ENCODE data around the gene REPS1. TPM values are rescaled to one million over a fixed set of nuclear protein-coding genes. Genes with fewer than 3 reads are reported as not detected.

The REPS1 gene
- total and polyA plus RNA-seq, 2 of the 13 experiments (the other 11 are each of a cell fraction or from before 2014, with no cell fraction given) = 36.4 to 38.3 TPM

GRCh38 chr6:138987643-138988468 lies at the start of gene REPS1 (continued):
- TF ChIP-seq ZBTB3 (CRISPR knock-in tag; IDR thresholded peaks at IDR 0.05; ENCODE audit: borderline replicate concordance, low read depth) (no peak), RFXAP (CRISPR knock-in tag; IDR thresholded peaks at IDR 0.05; ENCODE audit: borderline replicate concordance) (peak; percentile 52; the same call in 1 of the 2 replicates), KMT2B (CRISPR knock-in tag; IDR thresholded peaks at IDR 0.05) (peak; percentile 96), ZSCAN9 (CRISPR knock-in tag; IDR thresholded peaks at IDR 0.05; ENCODE audit: borderline replicate concordance) (peak; percentile 98), ZNF512B (CRISPR knock-in tag; IDR thresholded peaks at IDR 0.05; ENCODE audit: borderline replicate concordance) (peak; percentile 81), ZMYM2 (CRISPR knock-in tag; IDR thresholded peaks at IDR 0.05) (peak; percentile 83; the same call in 1 of the 2 replicates), ZNF747 (CRISPR knock-in tag; IDR thresholded peaks at IDR 0.05; ENCODE audit: borderline replicate concordance) (0 out of 2 replicates have a peak, but pooled peaks have one; percentile 16), TBX2 (CRISPR knock-in tag; IDR thresholded peaks at IDR 0.05; ENCODE audit: borderline replicate concordance) (no peak; the same call in 1 of the 2 replicates), CEBPG (CRISPR knock-in tag; IDR thresholded peaks at IDR 0.05) (0 out of 2 replicates have a peak, but pooled peaks have one; percentile 17), ZNF280B (CRISPR knock-in tag; IDR thresholded peaks at IDR 0.05; ENCODE audit: borderline replicate concordance) (peak; percentile 87; the same call in 1 of the 2 replicates), HIC2 (CRISPR knock-in tag; IDR thresholded peaks at IDR 0.05; ENCODE audit: low read depth) (0 out of 2 replicates have a peak, but pooled peaks have one; percentile 47), MED8 (CRISPR knock-in tag; IDR thresholded peaks at IDR 0.05; ENCODE audit: insufficient replicate concordance) (peak; percentile 79), FOXO1 (CRISPR knock-in tag; IDR thresholded peaks at IDR 0.05) (peak; percentile 90), LBX2 (CRISPR knock-in tag; IDR thresholded peaks at IDR 0.05; ENCODE audit: borderline replicate concordance) (peak; percentile 18; the same call in 1 of the 2 replicates), ZNF230 (CRISPR knock-in tag; IDR thresholded peaks at IDR 0.05) (peak; percentile 67; the same call in 1 of the 2 replicates), NFE2L2 (IDR thresholded peaks at IDR 0.05; ENCODE audit: low read length) (no peak), ZNF768 (CRISPR knock-in tag; IDR thresholded peaks at IDR 0.05) (peak; percentile 72), ZBTB2 (CRISPR knock-in tag; IDR thresholded peaks at IDR 0.05; ENCODE audit: low read depth) (peak; percentile 50; the same call in 1 of the 2 replicates)
